ENCODE measurements around the gene PSAT1. TPM values are rescaled to one million over a fixed set of nuclear protein-coding genes. Genes with fewer than 3 reads are reported as not detected.

PSAT1 gene
- polyA plus RNA-seq, 1 donor (not counting 4 experiments of a cell fraction or from before 2014, with no cell fraction given) = 88.9 TPM

DNA sequence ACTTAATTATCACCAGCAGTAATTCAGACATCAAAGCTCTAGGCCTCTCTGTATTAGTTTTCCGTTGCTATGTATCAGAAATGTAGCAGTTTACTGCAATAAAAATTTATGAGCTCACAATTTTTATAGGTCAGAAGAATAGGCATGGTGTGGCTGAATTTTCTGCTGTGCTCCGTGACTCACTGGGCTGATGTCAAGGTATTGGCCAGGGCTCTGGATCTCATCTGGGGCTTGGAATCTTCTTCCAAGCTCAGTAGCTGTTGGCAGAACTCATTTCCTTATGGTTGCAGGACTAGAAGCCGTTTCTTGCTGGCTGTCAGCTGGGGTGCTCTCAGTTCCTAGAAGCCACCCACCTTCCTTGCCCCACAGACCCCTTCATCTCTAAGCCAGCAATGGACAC is 66.3 kb downstream of the PSAT1 start:
- no peaks in the 10 kb centered on the region for H3K27me3 ChIP-seq (ENCODE audit: control insufficient read depth, extremely low read depth, insufficient read depth, low read length)
- H3K4me2 ChIP-seq (ENCODE audit: control insufficient read depth, extremely low read depth, insufficient read depth, low read depth, low read length) = no peak overlapping the region
- no peaks in the 10 kb centered on the region for H3K79me2 ChIP-seq (ENCODE audit: control insufficient read depth, insufficient read depth, low read length)
- no peaks in the 10 kb centered on the region for H3K4me1 ChIP-seq (ENCODE audit: control insufficient read depth, extremely low read depth, insufficient read depth, low read length)
- no peak overlapping the region for H3K4me3 ChIP-seq (ENCODE audit: control insufficient read depth in 2 of 3, extremely low read depth in 1 of 3, insufficient read depth in 2 of 3, low read depth in 1 of 3, low read length in 3 of 3)
- no peak for DNase-seq (ENCODE audit: low read depth, low spot score)
- no peaks in the 10 kb centered on the region for H3K36me3 ChIP-seq (ENCODE audit: control insufficient read depth in 2 of 2, extremely low read depth in 1 of 2, insufficient read depth in 2 of 2, low read length in 2 of 2)
- dilution Hi-C loops (cut with MboI; ENCODE audit: extremely low pct_ligation_motif_present, low sequenced_read_pairs) = no loop called here
- no peaks in the 10 kb centered on the region for H4K20me1 ChIP-seq (ENCODE audit: control insufficient read depth, extremely low read depth, insufficient read depth, low read length)
- no peak overlapping the region for H2AFZ ChIP-seq (ENCODE audit: control insufficient read depth, low read length)
- no peaks in the 10 kb centered on the region for H3K9me3 ChIP-seq (ENCODE audit: control insufficient read depth, low read depth, low read length)
- H3K27ac ChIP-seq (ENCODE audit: control insufficient read depth, insufficient read depth, low read length) = no peak overlapping the region
- H3K9ac ChIP-seq (ENCODE audit: control insufficient read depth, extremely low read depth, insufficient read depth, low read length) = no peak overlapping the region
- no peak for TF ChIP-seq EZH2 (IDR thresholded peaks at IDR 0.05; ENCODE audit: low read length)
- TF ChIP-seq, protein P1, sequence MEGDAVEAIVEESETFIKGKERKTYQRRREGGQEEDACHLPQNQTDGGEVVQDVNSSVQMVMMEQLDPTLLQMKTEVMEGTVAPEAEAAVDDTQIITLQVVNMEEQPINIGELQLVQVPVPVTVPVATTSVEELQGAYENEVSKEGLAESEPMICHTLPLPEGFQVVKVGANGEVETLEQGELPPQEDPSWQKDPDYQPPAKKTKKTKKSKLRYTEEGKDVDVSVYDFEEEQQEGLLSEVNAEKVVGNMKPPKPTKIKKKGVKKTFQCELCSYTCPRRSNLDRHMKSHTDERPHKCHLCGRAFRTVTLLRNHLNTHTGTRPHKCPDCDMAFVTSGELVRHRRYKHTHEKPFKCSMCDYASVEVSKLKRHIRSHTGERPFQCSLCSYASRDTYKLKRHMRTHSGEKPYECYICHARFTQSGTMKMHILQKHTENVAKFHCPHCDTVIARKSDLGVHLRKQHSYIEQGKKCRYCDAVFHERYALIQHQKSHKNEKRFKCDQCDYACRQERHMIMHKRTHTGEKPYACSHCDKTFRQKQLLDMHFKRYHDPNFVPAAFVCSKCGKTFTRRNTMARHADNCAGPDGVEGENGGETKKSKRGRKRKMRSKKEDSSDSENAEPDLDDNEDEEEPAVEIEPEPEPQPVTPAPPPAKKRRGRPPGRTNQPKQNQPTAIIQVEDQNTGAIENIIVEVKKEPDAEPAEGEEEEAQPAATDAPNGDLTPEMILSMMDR (optimal IDR thresholded peaks at IDR 0.05 in 1 of 3, IDR thresholded peaks at IDR 0.05 in 1 of 3, conservative IDR thresholded peaks at IDR 0.05 in 1 of 3; ENCODE audit: extremely low read depth in 1 of 3, insufficient read depth in 2 of 3, low read length in 3 of 3) = no peak
- H3K9me1 ChIP-seq (ENCODE audit: control insufficient read depth, extremely low read depth, insufficient read depth, low read length) = no peaks in the 10 kb centered on the region
- FAIRE-seq = no peak

- TF ChIP-seq EZH2 (IDR thresholded peaks at IDR 0.05; ENCODE audit: low read length) = no peak
- TF ChIP-seq, protein P1 (optimal IDR thresholded peaks at IDR 0.05 in 1 of 3, IDR thresholded peaks at IDR 0.05 in 1 of 3, conservative IDR thresholded peaks at IDR 0.05 in 1 of 3; ENCODE audit: extremely low read depth in 1 of 3, insufficient read depth in 2 of 3, low read length in 3 of 3) = peak in 2 of 3 experiments; percentile 31 to 50
- Histone ChIP-seq H4K20me1 (ENCODE audit: control insufficient read depth, extremely low read depth, insufficient read depth, low read length) (no peaks in the 10 kb centered on the region), H3K27me3 (ENCODE audit: control insufficient read depth, extremely low read depth, insufficient read depth, low read length) (no peaks in the 10 kb centered on the region), H3K4me2 (ENCODE audit: control insufficient read depth, extremely low read depth, insufficient read depth, low read depth, low read length) (no peak overlapping the region), H3K36me3 (ENCODE audit: control insufficient read depth in 2 of 2, extremely low read depth in 1 of 2, insufficient read depth in 2 of 2, low read length in 2 of 2) (no peaks in the 10 kb centered on the region), H3K4me1 (ENCODE audit: control insufficient read depth, extremely low read depth, insufficient read depth, low read length) (no peaks in the 10 kb centered on the region), H3K79me2 (ENCODE audit: control insufficient read depth, insufficient read depth, low read length) (no peaks in the 10 kb centered on the region), H2AFZ (ENCODE audit: control insufficient read depth, low read length) (no peak overlapping the region), H3K4me3 (ENCODE audit: control insufficient read depth in 2 of 3, extremely low read depth in 1 of 3, insufficient read depth in 2 of 3, low read depth in 1 of 3, low read length in 3 of 3) (no peak overlapping the region), H3K9me1 (ENCODE audit: control insufficient read depth, extremely low read depth, insufficient read depth, low read length) (no peaks in the 10 kb centered on the region), H3K27ac (ENCODE audit: control insufficient read depth, insufficient read depth, low read length) (no peak overlapping the region), H3K9ac (ENCODE audit: control insufficient read depth, extremely low read depth, insufficient read depth, low read length) (no peak overlapping the region), H3K9me3 (ENCODE audit: control insufficient read depth, low read depth, low read length) (no peaks in the 10 kb centered on the region)
- no peak for DNase-seq (ENCODE audit: low read depth, low spot score)
- dilution Hi-C loops (cut with MboI; ENCODE audit: extremely low pct_ligation_motif_present, low sequenced_read_pairs) = no loop called here
- no peak for FAIRE-seq
Measured at GRCh38 chr9:78365748-78366697, 69.1 kb downstream of the PSAT1 start.

Data from keratinocyte (primary cell).